ENCODE measurements around the gene MOB3B. TPM values are rescaled to one million over a fixed set of nuclear protein-coding genes. Genes with fewer than 3 reads are reported as not detected.

Gene MOB3B
- polyA plus RNA-seq, 1 experiment = 0.04 TPM

DNA sequence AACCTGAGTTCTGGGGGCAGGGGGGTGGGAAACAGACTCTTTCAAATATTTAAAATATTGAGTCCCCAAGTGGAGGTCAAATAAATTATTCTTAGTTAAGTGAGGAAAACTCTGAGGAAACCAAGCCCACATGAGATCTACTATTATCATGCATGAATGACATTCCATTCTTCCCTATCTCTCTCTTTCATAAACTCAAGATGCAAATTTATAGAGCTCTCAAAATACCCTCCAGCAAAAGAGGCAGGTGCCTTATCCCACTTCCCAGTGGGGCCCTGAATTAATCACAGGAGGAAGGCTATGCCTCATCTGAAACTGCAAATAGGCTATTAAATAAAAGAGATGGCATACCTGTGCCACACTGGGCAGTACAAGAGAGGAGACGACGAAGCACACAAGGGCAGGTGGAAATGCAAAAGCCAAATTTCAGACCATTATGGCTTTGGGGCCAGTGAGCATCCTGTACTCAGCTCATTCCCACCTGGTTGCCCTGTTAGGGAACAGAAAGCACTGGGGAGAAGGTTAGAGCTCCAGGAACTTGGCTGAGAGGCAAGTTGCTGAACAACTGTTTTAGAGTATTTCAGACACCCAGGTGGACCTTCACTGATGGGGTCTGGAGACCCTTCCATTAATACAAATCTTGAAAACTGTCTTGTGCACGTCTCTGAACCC, 130.5 kb downstream of the MOB3B start:
- Histone ChIP-seq H3K4me3 (ENCODE audit: low read depth, low read length) (no peak overlapping the region), H3K27me3 (ENCODE audit: control insufficient read depth, insufficient read depth, low read length) (no peaks in the 10 kb centered on the region), H3K36me3 (ENCODE audit: control insufficient read depth, insufficient read depth, low read length) (no peaks in the 10 kb centered on the region)
- TF ChIP-seq, protein P1, sequence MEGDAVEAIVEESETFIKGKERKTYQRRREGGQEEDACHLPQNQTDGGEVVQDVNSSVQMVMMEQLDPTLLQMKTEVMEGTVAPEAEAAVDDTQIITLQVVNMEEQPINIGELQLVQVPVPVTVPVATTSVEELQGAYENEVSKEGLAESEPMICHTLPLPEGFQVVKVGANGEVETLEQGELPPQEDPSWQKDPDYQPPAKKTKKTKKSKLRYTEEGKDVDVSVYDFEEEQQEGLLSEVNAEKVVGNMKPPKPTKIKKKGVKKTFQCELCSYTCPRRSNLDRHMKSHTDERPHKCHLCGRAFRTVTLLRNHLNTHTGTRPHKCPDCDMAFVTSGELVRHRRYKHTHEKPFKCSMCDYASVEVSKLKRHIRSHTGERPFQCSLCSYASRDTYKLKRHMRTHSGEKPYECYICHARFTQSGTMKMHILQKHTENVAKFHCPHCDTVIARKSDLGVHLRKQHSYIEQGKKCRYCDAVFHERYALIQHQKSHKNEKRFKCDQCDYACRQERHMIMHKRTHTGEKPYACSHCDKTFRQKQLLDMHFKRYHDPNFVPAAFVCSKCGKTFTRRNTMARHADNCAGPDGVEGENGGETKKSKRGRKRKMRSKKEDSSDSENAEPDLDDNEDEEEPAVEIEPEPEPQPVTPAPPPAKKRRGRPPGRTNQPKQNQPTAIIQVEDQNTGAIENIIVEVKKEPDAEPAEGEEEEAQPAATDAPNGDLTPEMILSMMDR (IDR thresholded peaks at IDR 0.05; ENCODE audit: insufficient read depth, low read depth, low read length) = no peak
- DNase-seq (ENCODE audit: low read depth) = no peak
- ChIA-PET POLR2A (no interaction called here), CTCF (no interaction called here)

DNA sequence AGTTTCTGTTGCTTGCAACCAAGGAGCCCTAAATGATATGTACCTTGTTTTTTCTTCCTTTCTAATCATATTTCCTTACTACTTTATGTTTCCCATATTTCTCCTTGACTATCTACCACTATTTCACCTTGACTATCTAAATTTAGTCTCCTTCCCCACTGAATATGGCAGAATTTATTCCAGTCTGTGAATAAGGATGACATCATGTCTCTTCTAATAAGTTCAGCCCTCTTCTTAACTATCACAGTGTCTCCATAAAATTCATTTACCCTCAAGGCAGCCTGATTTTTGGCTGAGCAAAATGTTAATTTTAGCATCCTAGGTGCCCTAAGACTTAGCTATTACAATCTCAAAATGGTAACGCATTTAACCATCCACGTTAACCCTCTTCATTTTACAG, 133.1 kb downstream of the MOB3B start:
- DNase-seq (ENCODE audit: low read depth) = no peak
- POLR2A ChIA-PET = no interaction called here
- TF ChIP-seq, protein P1 (IDR thresholded peaks at IDR 0.05; ENCODE audit: insufficient read depth, low read depth, low read length) = no peak
- Histone ChIP-seq H3K27me3 (ENCODE audit: control insufficient read depth, insufficient read depth, low read length) (no peaks in the 10 kb centered on the region), H3K4me3 (ENCODE audit: low read depth, low read length) (no peak overlapping the region), H3K36me3 (ENCODE audit: control insufficient read depth, insufficient read depth, low read length) (no peaks in the 10 kb centered on the region)
- CTCF ChIA-PET = no interaction called here

DNA sequence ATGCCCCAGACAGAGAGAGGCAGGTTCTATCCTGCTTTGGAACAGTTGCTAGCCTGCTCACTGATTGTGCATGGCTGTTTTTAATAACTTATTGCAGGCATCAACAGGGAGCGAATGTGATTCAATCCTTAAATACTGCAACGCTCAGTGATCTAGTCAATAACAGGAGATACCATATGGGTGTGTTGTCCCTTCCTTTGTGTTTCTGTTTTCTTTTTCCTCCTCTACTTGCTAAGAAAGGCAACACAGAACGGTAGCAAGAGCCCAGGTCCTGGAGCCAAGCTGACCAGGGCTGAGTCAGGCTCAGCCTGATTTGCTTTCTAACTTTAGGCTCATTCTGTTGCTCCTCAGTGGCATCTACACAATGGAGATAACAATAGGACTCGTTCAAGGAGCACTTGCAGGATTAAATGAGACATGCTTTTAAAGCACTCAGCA, 134.1 kb downstream of the MOB3B start:
- Histone ChIP-seq H3K36me3 (ENCODE audit: control insufficient read depth, insufficient read depth, low read length) (no peaks in the 10 kb centered on the region), H3K4me3 (ENCODE audit: low read depth, low read length) (no peak overlapping the region), H3K27me3 (ENCODE audit: control insufficient read depth, insufficient read depth, low read length) (no peaks in the 10 kb centered on the region)
- ChIA-PET POLR2A (no interaction called here), CTCF (no interaction called here)
- TF ChIP-seq, protein P1 (IDR thresholded peaks at IDR 0.05; ENCODE audit: insufficient read depth, low read depth, low read length) = no peak
- no peak for DNase-seq (ENCODE audit: low read depth)

DNA sequence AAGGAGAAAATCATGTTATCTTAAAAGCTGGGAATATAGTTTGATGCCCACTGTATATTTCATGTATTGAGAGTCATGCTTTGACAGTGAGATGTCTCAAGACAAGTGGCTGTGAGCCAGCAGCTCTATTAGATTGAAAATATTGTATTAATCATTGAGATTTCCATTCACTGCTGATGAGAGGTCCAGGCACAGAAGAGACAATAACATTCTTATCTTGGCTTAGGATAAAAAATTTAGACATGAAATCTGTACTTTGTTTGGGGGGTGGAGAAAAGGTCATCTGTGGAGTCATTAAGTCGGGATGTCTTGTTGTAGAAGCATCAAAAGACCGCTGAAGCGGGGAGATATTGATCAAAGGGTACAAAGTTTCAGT, 134.8 kb downstream of the MOB3B start:
- CTCF ChIA-PET = no interaction called here
- no peak for DNase-seq (ENCODE audit: low read depth)
- Histone ChIP-seq H3K27me3 (ENCODE audit: control insufficient read depth, insufficient read depth, low read length) (no peaks in the 10 kb centered on the region), H3K36me3 (ENCODE audit: control insufficient read depth, insufficient read depth, low read length) (no peaks in the 10 kb centered on the region), H3K4me3 (ENCODE audit: low read depth, low read length) (no peak overlapping the region)
- POLR2A ChIA-PET = no interaction called here
- TF ChIP-seq, protein P1 (IDR thresholded peaks at IDR 0.05; ENCODE audit: insufficient read depth, low read depth, low read length) = no peak

DNA sequence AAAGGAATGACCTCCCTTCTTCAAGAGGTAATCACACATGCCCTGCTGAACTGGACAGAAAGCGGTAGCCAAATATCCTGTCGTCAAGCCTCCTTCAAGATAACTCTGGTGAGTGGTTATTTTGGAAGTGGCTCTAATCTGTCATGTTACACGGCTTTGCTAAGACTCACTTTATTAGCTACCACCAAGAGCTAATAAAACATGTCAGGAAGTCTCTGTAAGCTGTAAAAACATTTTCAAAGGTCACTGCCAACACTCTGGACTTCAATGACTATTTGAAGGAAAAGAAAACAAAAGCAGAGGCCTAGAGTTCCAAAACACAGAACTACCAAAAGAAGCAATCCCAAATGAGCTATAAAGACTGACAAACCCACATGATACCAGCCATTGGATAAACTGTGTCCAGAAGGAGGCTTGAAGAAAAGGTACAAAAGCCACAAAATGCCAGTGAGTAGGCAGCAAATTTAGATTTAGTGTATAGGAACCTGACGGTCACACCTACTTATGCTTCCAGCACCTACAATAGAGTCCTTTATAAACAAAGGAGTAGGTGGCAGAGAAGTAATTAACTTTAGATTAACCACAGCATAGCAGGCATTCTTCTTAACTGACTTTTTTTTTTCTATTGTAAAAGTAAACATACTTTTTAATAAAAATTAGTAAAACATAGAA, 135.3 kb downstream of the MOB3B start:
- H3K36me3 ChIP-seq (ENCODE audit: control insufficient read depth, insufficient read depth, low read length) = no peaks in the 10 kb centered on the region
- TF ChIP-seq, protein P1 (IDR thresholded peaks at IDR 0.05; ENCODE audit: insufficient read depth, low read depth, low read length) = no peak
- no peaks in the 10 kb centered on the region for H3K27me3 ChIP-seq (ENCODE audit: control insufficient read depth, insufficient read depth, low read length)
- no peak overlapping the region for H3K4me3 ChIP-seq (ENCODE audit: low read depth, low read length)
- CTCF ChIA-PET = no interaction called here
- POLR2A ChIA-PET = no interaction called here
- DNase-seq (ENCODE audit: low read depth) = no peak
